ENCODE measurements around the gene RBM22.

- no peak for TF ChIP-seq CTCF (IDR thresholded peaks at IDR 0.05; ENCODE audit: low read length)
- TF ChIP-seq EZH2 (IDR thresholded peaks at IDR 0.05; ENCODE audit: borderline replicate concordance, low read length) = no peak
These were observed 58.3 kb downstream of the RBM22 start for GRCh38 chr5:150642567-150642927.
